ENCODE data around the gene PHF2.

The PHF2 gene

GRCh38 chr9:93682155-93682968, 106.0 kb downstream of the PHF2 start:
- TF ChIP-seq, protein P1, sequence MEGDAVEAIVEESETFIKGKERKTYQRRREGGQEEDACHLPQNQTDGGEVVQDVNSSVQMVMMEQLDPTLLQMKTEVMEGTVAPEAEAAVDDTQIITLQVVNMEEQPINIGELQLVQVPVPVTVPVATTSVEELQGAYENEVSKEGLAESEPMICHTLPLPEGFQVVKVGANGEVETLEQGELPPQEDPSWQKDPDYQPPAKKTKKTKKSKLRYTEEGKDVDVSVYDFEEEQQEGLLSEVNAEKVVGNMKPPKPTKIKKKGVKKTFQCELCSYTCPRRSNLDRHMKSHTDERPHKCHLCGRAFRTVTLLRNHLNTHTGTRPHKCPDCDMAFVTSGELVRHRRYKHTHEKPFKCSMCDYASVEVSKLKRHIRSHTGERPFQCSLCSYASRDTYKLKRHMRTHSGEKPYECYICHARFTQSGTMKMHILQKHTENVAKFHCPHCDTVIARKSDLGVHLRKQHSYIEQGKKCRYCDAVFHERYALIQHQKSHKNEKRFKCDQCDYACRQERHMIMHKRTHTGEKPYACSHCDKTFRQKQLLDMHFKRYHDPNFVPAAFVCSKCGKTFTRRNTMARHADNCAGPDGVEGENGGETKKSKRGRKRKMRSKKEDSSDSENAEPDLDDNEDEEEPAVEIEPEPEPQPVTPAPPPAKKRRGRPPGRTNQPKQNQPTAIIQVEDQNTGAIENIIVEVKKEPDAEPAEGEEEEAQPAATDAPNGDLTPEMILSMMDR (IDR thresholded peaks at IDR 0.05; ENCODE audit: low read depth, low read length) = peak; percentile 91
- H3K4me3 ChIP-seq (ENCODE audit: low read depth, low read length) = no peak overlapping the region

DNA sequence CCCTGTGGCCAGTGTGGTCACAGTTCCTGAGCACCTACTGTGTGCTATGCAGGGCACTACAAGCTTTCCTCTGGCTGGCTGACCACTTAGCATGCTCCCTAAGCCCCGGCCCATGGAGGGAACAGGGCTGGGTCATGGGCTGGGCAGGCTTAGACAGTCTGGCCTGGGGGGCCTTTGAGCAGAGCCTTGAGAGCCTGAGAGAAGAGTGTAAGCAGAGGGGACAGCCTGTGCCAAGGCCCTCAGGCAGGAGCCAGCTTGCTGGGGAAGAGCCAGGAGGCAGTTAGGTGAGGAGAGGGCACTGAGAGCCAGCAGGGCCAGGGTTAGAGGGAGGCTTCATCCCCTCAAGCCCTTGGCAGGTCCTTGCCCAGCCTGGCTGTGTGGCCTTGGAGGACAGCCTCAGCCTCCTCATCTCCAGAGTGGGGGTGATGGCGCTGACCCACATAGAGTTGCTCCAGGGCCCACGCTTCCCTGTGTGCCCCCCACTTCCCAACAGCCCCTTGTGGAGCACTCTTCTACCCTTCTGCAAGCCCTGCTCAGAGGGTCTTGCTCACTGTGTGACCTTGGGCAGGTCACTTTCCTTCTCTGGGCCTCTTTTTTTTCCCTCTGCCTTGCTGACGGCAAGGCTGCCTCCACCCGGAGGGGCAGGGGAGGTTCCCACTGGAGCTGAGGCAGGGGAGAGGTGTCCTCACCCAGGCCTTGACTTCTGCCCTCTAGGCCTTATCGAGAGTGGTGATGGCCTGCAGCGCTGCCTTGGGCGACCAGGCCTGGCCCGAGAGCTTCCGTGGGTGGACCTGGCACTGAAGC, 107.1 kb downstream of the PHF2 start:
- H3K4me3 ChIP-seq (ENCODE audit: low read depth, low read length) = no peak overlapping the region
- TF ChIP-seq, protein P1 (IDR thresholded peaks at IDR 0.05; ENCODE audit: low read depth, low read length) = no peak

DNA sequence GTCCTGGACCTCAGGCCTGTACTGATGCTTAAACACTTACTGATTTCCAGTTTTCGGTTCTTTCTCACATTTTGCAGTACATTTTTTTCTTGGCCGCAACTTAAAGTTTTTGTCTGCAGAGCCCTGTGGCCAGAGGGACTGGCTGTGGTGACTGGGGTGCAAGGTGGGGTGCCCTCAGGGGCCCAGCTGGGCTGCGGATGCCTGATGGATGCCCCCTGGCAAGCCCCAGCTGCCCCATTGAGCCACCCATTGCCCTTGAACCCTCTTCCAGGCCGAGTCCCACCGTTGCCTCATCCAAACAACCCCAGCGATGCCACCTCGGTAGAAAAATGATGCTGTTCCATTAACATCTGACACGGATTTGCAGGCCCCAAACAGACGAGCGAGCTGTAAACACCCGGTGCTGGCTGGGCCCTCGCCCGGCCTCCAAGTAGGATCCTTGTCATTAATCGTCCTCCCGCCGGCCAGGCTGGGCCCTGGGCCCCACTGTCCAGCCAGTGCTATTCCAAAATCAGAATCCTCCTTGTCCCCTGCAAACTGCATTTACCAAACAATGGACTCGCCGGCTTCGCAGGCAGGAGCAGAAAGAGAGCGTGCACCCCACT, 107.9 kb downstream of the PHF2 start:
- no peak overlapping the region for H3K4me3 ChIP-seq (ENCODE audit: low read depth, low read length)
- TF ChIP-seq, protein P1 (IDR thresholded peaks at IDR 0.05; ENCODE audit: low read depth, low read length) = no peak

DNA sequence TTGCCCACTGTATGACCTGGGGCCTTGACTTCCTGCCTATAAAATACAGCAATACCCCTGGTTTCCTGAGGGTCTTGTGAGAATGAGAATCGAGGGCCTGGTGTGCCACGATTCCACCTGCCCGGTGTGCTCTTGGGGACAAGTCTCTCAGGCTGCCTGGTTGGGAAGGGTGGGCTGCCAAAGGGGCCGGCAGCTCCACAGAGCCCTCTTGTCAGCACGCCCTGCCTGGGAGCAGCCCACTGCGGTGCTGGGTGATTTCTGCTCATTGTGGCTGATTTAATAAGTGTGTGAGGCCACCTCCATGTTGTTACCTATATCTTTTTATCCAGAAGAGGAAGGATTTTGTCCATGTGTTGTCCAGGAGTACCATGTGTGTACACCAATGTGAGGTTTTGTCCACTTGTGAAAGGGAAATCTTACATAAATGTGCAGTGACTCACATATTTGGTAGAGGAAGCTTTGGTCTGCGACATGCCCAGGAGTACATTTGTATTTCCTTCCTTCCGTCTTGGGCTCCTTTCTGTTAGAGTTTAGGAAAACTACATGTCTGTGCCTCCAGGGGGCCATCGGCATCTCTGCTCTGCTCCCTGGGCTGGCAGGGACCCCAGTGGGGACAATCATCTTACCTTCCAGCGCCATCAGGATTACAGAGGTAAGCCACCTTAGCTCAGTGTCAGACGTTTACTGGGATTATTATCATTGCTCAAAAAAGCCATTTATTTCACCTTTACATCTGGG, 108.6 kb downstream of the PHF2 start:
- TF ChIP-seq, protein P1 (IDR thresholded peaks at IDR 0.05; ENCODE audit: low read depth, low read length) = peak; percentile 25; the same call in 1 of the 2 replicates
- no peak overlapping the region for H3K4me3 ChIP-seq (ENCODE audit: low read depth, low read length)

- H3K4me3 ChIP-seq (ENCODE audit: low read depth, low read length) = no peak overlapping the region
- TF ChIP-seq, protein P1 (IDR thresholded peaks at IDR 0.05; ENCODE audit: low read depth, low read length) = no peak
These were observed 109.9 kb downstream of the PHF2 start for GRCh38 chr9:93686127-93686879.

- H3K4me3 ChIP-seq (ENCODE audit: low read depth, low read length) = no peak overlapping the region
- TF ChIP-seq, protein P1 (IDR thresholded peaks at IDR 0.05; ENCODE audit: low read depth, low read length) = no peak
These were observed 110.5 kb downstream of the PHF2 start for GRCh38 chr9:93686880-93687236.
